ENCODE results near the gene ZCRB1. TPM values are rescaled to one million over a fixed set of nuclear protein-coding genes. Genes with fewer than 3 reads are reported as not detected.
A peak's percentile ranks its signal among the peaks of the same experiment; 100 is the strongest.

ZCRB1 gene
- polyA plus RNA-seq, 3 donors: 93.0 to 109 (median 97.6) TPM

DNA sequence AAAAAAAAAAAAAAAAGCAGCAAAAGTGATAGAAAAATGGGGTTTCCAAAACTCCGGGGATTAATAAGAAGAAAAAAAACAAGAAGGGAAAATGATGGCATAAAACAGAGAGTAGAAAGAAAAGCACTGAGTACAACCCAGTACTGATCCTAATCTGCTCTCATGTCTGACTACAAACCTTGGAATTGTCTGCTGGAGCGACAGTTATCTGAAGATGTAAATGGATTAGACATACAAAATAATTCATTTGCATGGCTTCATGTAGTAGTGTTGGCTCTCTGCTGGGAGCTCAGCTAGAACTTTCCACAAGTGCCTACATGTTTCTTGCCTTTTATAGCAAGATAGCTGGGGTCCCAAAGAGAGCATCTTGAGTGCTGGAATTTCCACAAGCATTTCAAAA is 34.2 kb downstream of the ZCRB1 start:
- DNase-seq (ENCODE audit: extremely low read depth in 1 of 11, low read depth in 9 of 11, low spot score in 4 of 11): no peak

DNA sequence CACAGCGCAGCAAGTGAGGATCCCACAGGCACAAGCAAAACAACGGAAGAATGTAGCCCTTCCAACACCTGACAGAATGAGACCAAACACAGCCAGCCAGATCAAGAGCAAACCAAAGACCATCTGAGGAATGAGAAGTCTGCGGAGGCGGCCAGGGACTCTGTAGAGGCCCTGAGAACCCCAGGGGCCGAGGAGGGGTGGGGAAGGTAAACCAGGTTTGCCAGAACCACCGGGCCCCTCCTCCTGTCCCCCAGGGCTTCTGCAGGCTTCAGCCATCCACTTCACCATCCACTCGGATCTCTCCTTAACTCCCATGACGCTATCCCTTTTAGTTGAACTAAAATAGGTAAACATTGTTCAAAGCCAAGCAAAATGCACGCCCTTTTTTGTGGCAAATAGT is 37.4 kb downstream of the ZCRB1 start:
- DNase-seq (ENCODE audit: extremely low read depth in 1 of 11, low read depth in 9 of 11, low spot score in 4 of 11): no peak

DNA sequence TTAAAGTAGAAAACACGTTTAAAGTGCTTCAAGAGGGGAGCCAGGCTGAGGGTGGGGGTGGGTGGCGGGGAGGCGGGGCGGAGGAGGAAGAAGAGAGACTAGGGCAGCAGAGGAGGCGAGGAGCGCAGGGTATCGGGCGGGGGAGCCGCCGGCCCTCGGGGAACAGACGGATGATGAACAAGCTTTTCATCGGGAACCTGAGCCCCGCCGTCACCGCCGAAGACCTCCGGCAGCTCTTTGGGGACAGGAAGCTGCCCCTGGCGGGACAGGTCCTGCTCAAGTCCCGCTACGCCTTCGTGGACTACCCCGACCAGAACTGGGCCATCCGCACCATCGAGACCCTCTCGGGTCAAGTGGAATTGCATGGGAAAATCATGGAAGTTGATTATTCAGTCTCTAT is 39.2 kb downstream of the ZCRB1 start:
- DNase-seq (ENCODE audit: extremely low read depth in 1 of 11, low read depth in 9 of 11, low spot score in 4 of 11): no peak

DNA sequence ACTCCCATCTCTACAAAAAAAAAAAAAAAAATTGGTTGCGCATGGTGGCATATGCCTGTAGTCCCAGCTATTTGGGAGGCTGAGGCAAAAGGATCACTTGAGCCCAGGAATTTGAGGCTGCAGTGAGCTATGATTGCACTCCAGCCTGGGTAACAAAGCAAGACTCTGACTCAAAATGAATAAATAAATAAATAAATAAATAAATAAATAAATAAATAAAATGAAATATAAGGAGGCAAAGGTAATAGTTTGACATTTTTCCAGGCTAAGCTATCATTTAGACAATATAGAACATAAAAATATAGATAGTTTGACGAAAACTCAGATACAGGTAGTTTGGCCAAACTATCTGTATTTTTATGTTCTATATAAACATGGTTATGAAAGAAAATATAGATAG is 40.5 kb downstream of the ZCRB1 start:
- DNase-seq (ENCODE audit: extremely low read depth in 1 of 11, low read depth in 9 of 11, low spot score in 4 of 11): no peak

DNA sequence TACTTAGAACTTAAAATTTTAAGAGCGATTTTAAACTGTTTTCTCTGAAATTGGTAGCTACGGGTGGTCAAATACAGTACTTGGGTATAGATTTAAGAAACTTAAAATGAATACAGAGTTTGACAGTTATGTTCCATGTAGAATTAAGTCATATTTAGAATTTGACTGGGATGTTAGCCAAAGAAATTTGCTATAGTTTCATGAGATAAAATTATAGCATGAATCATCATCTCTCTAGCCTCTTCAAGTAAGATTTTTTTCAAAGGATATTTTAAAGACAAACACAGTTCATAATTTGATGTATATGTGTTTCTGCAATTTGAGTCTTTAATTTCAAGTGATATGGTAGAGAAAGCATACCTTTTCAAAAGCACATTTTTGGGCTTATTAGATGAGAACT is 41.0 kb downstream of the ZCRB1 start:
- no peak for DNase-seq (ENCODE audit: extremely low read depth in 1 of 11, low read depth in 9 of 11, low spot score in 4 of 11)

DNA sequence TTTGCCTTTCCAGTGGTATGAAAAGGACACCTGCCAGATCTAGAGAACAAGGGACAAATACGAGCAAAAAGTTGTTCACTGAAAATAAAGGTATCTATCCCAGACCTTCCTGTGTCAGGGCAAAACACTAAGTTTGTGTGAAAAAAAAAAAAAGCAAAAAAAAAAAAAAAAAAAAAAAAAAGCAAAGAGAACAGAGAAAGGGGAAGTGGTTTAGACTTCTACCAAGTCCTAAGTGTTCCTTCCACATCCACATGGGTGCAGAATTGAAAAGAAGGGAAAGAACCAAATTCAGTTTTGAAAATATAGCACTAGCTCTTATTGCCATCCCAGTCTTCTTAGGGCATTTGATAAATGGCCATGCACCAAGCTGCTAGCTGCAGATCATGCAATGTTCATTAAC is 41.7 kb downstream of the ZCRB1 start:
- DNase-seq (ENCODE audit: extremely low read depth in 1 of 11, low read depth in 9 of 11, low spot score in 4 of 11): no peak

DNA sequence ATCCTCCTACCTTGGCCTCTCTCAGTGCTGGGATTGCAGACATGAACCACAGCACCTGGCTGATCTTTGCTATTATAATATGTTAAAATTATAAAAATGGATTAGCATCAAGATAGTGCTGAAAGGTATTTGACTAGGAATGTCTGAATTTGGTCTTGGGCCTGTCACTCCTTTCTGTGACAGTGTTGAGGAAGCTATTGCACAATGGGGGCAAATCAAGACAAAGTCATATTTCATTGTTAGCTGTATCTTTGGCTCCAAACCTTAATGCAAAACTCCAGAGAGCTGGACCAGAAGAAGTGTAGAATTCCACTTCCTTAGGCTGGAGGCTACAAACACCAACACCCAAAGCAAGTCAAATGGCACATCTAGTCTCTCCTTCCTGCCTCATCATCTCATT is 42.2 kb downstream of the ZCRB1 start:
- DNase-seq (ENCODE audit: extremely low read depth in 1 of 11, low read depth in 9 of 11, low spot score in 4 of 11): no peak

DNA sequence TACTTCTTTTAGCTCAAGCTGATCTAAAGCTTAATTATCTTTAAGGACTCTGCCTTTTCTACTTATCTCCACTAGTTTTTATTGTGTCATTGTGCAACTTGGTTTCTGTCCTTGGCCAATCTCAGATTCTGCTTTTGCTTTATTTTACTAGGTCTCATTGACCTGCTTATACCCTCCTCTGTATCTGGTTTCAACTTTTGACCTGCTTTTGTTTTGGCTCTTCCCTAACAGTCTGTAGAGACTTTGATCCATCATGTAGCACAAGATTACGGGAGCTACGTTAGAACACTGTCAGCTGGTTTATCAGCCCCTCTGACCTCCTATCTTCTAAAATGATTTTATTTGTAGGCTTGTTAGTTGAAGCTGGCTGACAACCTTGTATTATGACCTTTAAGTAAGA is 43.6 kb downstream of the ZCRB1 start:
- DNase-seq (ENCODE audit: extremely low read depth in 1 of 11, low read depth in 9 of 11, low spot score in 4 of 11): peak in 1 of 11 donors; percentile 7

DNA sequence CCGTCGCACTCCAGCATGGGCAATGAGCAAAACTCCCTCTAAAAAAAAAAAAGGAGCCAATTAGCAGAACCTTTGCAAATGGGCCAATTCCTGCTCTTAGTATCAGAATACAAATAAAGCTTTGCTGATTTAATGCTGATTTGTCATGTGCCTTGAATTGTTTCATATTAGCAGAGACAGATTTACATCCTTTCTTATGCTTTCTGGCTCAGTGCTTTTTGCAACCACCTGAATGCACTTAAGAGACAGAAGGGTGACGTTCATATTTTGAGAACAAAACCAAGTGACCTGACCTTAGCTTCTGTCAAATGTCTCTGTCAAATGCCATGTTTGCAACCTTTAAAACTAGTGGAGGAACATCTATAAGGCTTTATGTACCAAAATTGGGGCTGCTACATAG is 44.0 kb downstream of the ZCRB1 start:
- no peak for DNase-seq (ENCODE audit: extremely low read depth in 1 of 11, low read depth in 9 of 11, low spot score in 4 of 11)

DNA sequence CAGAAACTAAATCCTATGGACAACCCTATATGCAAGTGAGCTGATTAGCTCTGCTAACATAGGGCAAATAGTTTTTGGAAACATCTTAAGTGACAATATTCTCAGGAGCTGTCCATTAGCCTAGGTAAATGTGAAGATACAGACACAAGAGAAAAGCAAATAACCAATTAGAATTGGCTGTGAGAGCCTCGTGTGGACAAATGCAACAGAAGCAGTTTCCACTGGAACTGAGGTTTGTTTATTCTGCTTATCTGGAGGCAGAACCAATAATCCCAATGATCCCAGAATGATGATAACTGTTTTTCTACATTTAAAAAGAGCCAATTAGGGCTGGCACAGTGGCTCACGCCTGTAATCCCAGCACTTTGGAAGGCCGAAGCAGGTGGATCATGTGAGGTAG is 44.6 kb downstream of the ZCRB1 start:
- DNase-seq (ENCODE audit: extremely low read depth in 1 of 11, low read depth in 9 of 11, low spot score in 4 of 11): no peak

DNA sequence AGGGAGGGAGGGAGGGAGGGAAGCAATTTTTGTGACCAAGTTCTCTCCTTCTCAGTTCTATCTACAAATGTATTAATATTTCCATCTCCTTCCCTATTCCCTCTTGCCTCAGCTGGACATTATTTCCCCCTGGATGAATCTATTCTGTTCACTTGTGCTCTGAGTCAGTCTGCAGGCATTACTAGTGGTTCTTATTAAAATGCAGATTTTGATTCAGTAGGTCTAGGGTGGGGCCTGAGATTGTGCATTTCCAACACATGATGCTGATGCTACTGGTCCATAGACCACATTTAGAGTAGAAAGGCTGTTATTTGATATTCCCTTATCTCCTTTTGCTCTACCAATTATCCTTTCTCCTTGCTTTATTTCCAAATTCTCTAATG is 47.8 kb downstream of the ZCRB1 start:
- no peak for DNase-seq (ENCODE audit: extremely low read depth in 1 of 11, low read depth in 9 of 11, low spot score in 4 of 11)

DNA sequence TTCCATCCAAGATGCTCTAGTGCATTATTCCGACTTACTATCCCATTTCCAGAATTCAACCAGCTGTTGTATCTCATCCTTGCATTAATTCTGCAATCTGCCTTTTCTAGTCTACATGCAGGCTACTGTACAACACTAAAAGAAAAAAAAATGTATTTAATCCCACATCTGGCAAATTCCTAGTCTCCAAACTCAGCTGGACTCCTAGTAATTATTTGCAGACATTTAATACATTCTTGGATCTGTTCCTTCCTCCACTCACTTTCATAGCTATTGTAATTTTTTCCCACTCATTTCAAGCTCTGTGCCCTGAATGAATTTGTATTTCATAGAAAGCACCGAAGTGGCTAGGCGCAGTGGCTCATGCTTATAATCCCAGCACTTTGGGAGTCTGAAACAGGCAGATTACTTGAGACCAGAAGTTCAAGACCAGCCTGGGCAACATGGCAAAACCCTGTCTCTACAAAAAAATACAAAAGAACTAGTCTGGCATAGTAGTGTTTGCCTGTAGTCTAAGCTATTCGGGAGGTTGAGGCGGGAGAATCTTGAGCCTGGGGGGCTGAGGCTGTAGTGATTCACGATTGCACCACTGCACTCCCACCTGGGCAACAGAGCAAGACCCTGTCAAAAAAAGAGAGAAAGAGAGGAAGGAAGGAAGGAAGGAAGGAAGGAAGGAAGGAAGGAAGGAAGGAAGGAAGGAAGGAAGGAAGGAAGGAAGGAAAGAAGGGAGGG is 48.3 kb downstream of the ZCRB1 start:
- DNase-seq (ENCODE audit: extremely low read depth in 1 of 11, low read depth in 9 of 11, low spot score in 4 of 11): peak in 1 of 11 donors; percentile 7

DNA sequence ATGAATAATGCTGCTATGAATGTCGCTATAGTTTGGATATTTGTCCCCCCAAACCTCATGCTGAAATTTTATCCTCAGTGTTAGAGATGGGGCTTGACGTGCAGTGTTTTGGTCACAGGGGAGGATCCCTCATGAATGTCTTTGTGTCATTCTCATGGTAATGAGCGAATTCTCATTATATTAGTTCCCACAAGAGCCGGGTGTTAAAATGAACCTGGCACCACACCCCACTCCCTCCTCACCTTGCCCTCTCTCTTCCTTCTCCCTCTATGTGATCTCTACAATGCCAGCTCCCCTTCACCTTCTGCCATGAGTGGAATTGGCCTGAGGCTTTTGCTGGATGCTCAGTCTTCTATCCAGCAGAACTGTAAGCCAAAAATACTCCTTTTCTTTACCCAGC is 50.4 kb downstream of the ZCRB1 start:
- no peak for DNase-seq (ENCODE audit: extremely low read depth in 1 of 11, low read depth in 9 of 11, low spot score in 4 of 11)

DNA sequence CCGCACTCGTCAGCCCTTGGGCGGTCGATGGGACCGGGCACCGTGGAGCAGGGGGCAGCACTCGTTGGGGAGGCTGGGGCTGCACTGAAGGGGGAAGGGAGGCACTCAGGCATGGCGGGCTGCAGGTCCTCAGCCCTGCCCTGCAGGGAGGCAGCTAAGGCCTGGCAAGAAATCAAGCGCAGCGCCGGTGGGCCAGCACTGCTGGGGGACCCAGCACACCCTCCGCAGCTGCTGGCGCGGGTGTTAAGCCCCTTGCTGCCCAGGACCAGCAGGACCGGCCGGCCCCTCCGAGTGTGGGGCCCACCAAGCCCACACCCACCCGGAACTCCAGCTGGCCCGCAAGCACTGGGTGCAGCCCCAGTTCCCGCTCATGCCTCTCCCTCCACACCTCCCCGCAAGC is 52.2 kb downstream of the ZCRB1 start:
- DNase-seq (ENCODE audit: extremely low read depth in 1 of 11, low read depth in 9 of 11, low spot score in 4 of 11): no peak

DNA sequence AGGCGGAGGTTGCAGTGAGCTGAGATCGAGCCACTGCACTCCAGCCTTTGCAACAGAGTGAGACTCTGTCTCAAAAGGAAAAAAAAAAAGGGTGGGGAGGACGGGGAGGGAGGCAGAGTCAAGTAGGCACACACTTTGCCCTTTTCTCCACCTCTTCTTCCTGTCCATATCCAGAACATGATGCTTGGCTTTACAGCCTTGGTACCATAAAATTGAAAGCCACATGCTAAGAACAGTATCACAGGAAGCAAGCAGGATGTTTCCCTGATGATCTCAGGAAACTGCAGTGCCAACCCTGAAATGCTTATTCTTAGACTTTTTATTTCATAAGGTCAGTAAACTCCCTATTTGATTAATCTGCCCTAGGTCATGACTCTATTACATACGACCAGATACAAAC is 55.3 kb downstream of the ZCRB1 start:
- DNase-seq (ENCODE audit: extremely low read depth in 1 of 11, low read depth in 9 of 11, low spot score in 4 of 11): no peak

DNA sequence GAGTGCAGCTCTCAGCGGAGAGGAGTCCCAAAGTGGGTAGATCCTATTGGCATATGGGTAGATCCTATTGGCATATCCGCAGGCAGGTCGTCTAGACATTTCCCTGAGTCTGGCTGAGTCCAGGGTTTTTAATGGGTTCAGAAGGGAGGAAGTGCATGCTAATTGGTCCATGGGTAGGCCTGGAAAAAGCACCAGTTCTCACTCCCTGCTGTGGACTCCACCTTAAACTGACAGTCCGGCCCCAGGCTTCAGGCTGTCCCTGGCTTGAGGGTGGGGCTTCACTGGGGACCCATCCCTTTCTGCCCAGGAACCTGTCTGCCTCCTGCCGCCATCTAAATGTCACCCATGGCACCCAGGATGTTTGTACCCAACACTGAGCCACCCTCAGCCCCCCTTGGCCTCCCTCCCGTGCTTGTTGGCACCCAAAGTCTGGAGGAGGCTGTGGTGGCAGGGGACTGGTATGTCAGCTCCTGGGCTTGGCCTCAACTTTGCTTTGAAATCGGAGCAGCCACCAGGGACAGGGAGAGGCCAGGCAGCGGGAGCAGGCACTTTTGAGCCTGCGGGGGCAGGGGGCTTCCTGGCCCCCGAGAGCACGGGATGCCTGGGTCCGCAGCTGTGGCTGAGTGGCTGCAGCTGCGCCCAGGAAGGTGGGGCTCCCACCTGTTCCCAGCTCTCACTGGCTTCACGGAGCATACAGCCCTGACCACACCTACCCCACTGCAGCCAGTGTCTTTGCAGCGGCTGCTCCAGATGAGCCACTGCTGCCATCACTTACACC is 58.3 kb downstream of the ZCRB1 start:
- no peak for DNase-seq (ENCODE audit: extremely low read depth in 1 of 11, low read depth in 9 of 11, low spot score in 4 of 11)

DNA sequence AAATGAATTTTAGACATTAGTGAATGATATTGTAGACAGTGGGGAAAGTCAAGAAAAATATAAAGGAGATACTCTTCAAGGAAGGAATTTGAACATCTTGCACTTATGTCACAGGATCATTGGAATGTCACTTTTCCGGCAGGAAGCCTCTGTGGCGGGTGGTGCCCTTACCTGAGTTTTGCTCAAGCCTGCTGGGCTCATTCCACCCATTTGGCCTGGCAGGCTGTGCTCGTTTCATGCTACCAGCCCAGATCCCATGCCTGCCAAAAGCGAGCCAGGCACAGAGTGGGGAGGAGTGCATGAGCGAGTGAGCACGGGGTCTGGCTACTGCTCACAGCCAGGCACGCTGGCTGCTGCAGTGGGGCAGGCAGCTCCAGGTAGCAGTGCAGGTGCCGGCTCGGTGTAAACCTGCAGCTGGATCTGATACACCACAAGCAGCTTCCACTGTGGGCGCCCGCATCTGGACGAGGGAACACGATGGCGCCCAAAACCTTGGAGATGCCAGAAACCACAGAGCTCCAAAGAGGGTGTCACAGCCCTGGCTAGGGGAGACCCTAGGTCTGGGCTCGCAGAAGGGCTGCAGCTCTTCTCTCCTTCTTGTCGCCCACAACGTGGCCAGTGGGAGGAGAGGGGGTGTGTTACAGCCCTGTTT is 59.2 kb downstream of the ZCRB1 start:
- DNase-seq (ENCODE audit: extremely low read depth in 1 of 11, low read depth in 9 of 11, low spot score in 4 of 11): no peak

DNA sequence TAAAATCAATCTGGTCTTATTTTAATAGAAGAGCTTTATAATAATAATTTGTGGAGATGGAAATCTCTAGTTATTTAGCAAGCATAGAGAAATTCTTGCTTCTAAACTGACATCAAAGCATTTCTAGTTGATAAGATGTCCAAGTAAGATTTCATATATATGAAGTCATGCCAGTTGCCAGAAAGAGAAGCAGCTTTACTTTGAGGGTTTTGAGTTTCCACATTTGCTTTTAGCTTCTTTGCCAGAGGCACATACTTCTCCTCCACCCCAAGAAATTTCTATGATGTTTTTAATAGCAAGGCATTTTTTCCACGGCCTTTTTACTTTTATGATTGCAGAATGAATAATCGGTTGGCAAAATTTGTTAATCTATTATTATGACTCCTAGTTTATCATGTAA is 63.6 kb downstream of the ZCRB1 start:
- no peak for DNase-seq (ENCODE audit: extremely low read depth in 1 of 11, low read depth in 9 of 11, low spot score in 4 of 11)

All from renal cortex interstitium (tissue), 11 donors.